Measurements from ENCODE around the gene TMEM37. TPM values are rescaled to one million over a fixed set of nuclear protein-coding genes. Genes with fewer than 3 reads are reported as not detected.
"Not testable (repeated sequence)": the region's sequence is repeated elsewhere in the genome, so short reads cannot be mapped to it uniquely, and the experiment has no call there.

Gene TMEM37
- total RNA-seq, 2 donors from 2014 or later, result 24.3 to 52.1 TPM

DNA sequence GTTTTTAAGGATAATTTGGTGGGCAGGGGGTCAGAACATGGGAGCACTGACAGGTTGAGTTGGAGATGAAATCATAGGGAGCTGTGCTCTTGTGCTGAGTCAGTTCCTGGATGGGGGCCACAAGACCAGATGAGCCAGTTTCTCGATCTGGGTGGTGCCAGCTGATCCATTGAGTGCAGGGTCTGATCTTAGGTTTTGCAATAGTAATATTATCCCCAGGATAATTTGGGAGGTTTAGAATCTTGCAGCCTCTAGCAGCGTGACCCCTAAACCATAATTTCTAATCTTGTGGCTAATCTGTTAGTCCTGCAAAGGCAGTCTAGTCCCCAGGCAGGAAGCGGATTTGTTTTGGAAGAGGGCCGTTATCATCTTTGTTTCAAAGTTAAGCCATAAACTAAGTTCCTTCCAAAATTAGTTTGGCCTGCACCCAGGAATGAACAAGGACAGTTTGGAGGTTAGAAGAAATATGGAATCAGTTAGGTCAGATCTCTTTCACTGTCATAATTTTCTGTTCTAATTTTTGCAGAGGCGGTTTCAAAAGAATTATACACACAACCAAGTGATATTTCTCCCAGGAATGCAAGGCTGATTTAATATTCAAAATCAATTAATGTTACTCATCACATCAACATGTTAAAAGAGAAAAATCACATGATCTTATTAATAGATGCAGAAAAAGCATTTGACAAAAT is 41.9 kb upstream of the TMEM37 start:
- H3K9me3 ChIP-seq, result no peaks in the 10 kb centered on the region
- no peaks in the 10 kb centered on the region for H3K27me3 ChIP-seq
- TF ChIP-seq, protein P1, sequence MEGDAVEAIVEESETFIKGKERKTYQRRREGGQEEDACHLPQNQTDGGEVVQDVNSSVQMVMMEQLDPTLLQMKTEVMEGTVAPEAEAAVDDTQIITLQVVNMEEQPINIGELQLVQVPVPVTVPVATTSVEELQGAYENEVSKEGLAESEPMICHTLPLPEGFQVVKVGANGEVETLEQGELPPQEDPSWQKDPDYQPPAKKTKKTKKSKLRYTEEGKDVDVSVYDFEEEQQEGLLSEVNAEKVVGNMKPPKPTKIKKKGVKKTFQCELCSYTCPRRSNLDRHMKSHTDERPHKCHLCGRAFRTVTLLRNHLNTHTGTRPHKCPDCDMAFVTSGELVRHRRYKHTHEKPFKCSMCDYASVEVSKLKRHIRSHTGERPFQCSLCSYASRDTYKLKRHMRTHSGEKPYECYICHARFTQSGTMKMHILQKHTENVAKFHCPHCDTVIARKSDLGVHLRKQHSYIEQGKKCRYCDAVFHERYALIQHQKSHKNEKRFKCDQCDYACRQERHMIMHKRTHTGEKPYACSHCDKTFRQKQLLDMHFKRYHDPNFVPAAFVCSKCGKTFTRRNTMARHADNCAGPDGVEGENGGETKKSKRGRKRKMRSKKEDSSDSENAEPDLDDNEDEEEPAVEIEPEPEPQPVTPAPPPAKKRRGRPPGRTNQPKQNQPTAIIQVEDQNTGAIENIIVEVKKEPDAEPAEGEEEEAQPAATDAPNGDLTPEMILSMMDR (IDR thresholded peaks at IDR 0.05), result no peak
- DNase-seq, result peak; percentile 57
- H3K4me1 ChIP-seq, result no peaks in the 10 kb centered on the region
- H3K9ac ChIP-seq (ENCODE audit: low read depth in 2 of 2, low read length in 2 of 2), result no peak overlapping the region
- no peaks in the 10 kb centered on the region for H3K36me3 ChIP-seq
- no peak overlapping the region for H3K4me3 ChIP-seq
- H3K27ac ChIP-seq, result no peak overlapping the region
- intact Hi-C loops (cut with DNase I), result no loop called here

- no peak for DNase-seq
- no peak overlapping the region for H3K4me3 ChIP-seq
- intact Hi-C loops (cut with DNase I), result no loop called here
- H3K4me1 ChIP-seq, result no peaks in the 10 kb centered on the region
- H3K9me3 ChIP-seq, result no peaks in the 10 kb centered on the region
- H3K36me3 ChIP-seq, result no peaks in the 10 kb centered on the region
- no peak overlapping the region for H3K9ac ChIP-seq (ENCODE audit: low read depth in 2 of 2, low read length in 2 of 2)
- TF ChIP-seq, protein P1 (IDR thresholded peaks at IDR 0.05), result no peak
- H3K27me3 ChIP-seq, result no peaks in the 10 kb centered on the region
- H3K27ac ChIP-seq, result no peak overlapping the region
Observed at GRCh38 chr2:119393971-119394748, 37.5 kb upstream of the TMEM37 start.

- DNase-seq, result no peak
- H3K4me3 ChIP-seq, result no peak overlapping the region
- H3K27ac ChIP-seq, result no peak overlapping the region
- no peaks in the 10 kb centered on the region for H3K9me3 ChIP-seq
- no peak overlapping the region for H3K9ac ChIP-seq (ENCODE audit: low read depth in 2 of 2, low read length in 2 of 2)
- intact Hi-C loops (cut with DNase I), result no loop called here
- H3K27me3 ChIP-seq, result no peaks in the 10 kb centered on the region
- no peaks in the 10 kb centered on the region for H3K4me1 ChIP-seq
- no peaks in the 10 kb centered on the region for H3K36me3 ChIP-seq
- TF ChIP-seq, protein P1 (IDR thresholded peaks at IDR 0.05), result no peak
Observed at GRCh38 chr2:119397196-119397595, 34.5 kb upstream of the TMEM37 start.

DNA sequence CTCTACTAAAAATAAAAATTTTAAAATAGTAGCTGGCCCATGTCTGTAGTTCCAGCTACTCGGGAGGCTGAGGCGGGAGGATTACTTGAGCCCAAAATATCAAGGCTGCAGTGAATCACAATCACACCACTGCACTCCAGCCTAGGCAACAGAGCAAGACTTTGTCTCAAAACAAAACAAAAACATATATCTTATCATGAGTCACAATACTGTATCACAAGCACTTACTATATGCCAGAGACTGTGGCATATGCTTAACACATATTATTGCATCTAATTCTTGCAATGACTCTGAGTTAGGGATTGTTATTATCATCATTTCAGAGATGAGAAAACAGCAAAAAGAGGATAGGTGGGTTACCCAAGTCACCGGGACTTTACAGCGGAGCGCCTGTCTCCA is 29.5 kb upstream of the TMEM37 start:
- intact Hi-C loops (cut with DNase I), result no loop called here
- Histone ChIP-seq H3K27me3 (no peaks in the 10 kb centered on the region), H3K36me3 (no peaks in the 10 kb centered on the region), H3K27ac (peak overlapping the region; percentile 45), H3K4me3 (no peak overlapping the region), H3K4me1 (peaks cover 5% of the 10 kb centered on the region), H3K9me3 (no peaks in the 10 kb centered on the region), H3K9ac (ENCODE audit: low read depth in 2 of 2, low read length in 2 of 2) (no peak overlapping the region)
- no peak for DNase-seq
- TF ChIP-seq, protein P1 (IDR thresholded peaks at IDR 0.05), result no peak

DNA sequence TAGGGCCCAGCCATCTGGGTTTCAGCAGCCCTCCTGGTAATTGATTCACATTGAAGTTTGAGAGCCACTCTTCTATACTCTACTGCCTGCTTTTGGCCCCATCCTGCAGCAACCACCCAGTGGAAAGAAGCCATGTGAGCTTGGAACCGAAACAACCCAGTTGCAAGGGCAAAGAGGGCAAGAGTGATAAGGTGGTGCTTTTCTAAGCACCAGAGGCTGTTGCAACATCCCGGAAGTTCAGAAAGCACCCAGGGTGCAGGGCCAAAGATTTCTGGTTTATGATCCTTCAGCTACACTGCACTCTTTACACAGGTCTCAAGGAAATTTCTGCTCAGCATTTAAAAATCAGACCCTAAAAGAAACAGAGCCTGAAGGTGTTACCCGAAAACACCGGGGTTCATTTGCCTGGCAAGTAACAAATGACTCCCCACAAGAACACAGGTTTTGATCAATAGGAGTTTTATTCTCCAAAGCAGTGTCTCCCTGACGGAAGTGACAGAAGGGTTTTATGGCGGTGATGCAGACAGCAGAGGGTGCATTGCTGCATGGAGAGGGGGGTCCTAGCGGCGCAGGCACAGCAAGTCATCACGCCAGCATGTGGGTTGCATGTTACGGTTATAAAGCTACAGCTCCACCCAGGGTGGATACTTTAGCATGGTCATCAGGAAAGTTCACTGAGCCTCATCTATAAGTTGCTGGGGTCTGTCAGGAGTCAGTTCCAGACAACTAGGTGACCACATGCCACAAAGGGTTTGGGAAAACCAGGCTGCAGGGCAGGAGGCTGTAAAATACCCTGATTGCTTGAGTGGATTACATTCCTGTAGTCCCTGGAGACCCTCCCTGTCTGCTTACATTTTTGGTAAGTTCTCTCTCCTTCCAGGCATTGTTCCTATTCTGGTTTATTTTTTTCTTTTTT is 28.8 kb upstream of the TMEM37 start:
- Histone ChIP-seq H3K36me3 (no peaks in the 10 kb centered on the region), H3K9me3 (no peaks in the 10 kb centered on the region), H3K4me1 (peaks cover 5% of the 10 kb centered on the region), H3K27ac (peak overlapping the region; percentile 45), H3K4me3 (no peak overlapping the region), H3K9ac (ENCODE audit: low read depth in 2 of 2, low read length in 2 of 2) (peak overlapping the region in 1 of 2 donors; percentile 70), H3K27me3 (no peaks in the 10 kb centered on the region)
- TF ChIP-seq, protein P1 (IDR thresholded peaks at IDR 0.05), result no peak
- DNase-seq, result peak; percentile 84
- intact Hi-C loops (cut with DNase I), result no loop called here

DNA sequence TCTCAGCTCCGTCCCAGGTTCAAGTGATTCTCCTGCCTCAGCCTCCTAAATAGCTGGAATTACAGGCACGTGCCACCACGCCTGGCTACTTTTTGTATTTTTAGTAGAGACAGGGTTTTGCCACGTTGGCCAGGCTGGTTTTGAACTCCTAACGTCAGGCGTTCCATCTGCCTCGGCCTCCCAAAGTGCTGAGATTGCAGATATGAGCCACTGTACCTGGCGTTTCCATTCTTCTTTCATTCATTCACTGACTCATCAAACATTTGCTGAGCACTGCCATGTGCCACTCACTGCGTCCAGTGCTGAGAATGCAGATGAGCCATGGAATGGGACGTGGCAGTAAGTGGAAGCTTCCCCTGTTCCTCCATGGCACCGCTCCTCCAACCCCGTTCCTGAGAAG is 28.0 kb upstream of the TMEM37 start:
- H3K4me1 ChIP-seq; H3K27me3 ChIP-seq; H3K9me3 ChIP-seq; H3K4me3 ChIP-seq; intact Hi-C loops (cut with DNase I); H3K27ac ChIP-seq; H3K36me3 ChIP-seq; H3K9ac ChIP-seq (ENCODE audit: low read depth in 2 of 2, low read length in 2 of 2): not testable (repeated sequence)
- peak; percentile 17 for DNase-seq
